CD4-positive, alpha-beta T cell treated with Interleukin-4 for 1 hour (primary cell): ENCODE results near the gene ADGRV1.
"Not testable (repeated sequence)": the region's sequence is repeated elsewhere in the genome, so short reads cannot be mapped to it uniquely, and the experiment has no call there.

ENCODE experiments used
- DNase-seq, 2 donors: peaks; one replicate each; pipeline ENCODE4 v3.0.0-alpha.2; 2020 to 2022

The ADGRV1 gene

GRCh38 chr5:90824436-90824835, 265.8 kb downstream of the ADGRV1 start:
- DNase-seq, result no peak

- DNase-seq, result no peak
These were observed 271.5 kb downstream of the ADGRV1 start for GRCh38 chr5:90830058-90830457.

GRCh38 chr5:90833753-90834152, 275.2 kb downstream of the ADGRV1 start:
- no peak for DNase-seq

GRCh38 chr5:90834711-90835110, 276.1 kb downstream of the ADGRV1 start:
- DNase-seq, result no peak

GRCh38 chr5:90843443-90843842, 284.8 kb downstream of the ADGRV1 start:
- DNase-seq, result no peak

- DNase-seq, result no peak
These were observed 286.3 kb downstream of the ADGRV1 start for GRCh38 chr5:90844931-90845330.

- DNase-seq, result no peak
These were observed 287.3 kb downstream of the ADGRV1 start for GRCh38 chr5:90845723-90846554.

- not testable (repeated sequence) for DNase-seq
These were observed 289.0 kb downstream of the ADGRV1 start for GRCh38 chr5:90847606-90848005.

- DNase-seq, result no peak
These were observed 291.3 kb downstream of the ADGRV1 start for GRCh38 chr5:90849939-90850338.

- DNase-seq, result no peak
These were observed 293.9 kb downstream of the ADGRV1 start for GRCh38 chr5:90852531-90852930.

- DNase-seq, result no peak
These were observed 295.2 kb downstream of the ADGRV1 start for GRCh38 chr5:90853750-90854149.

GRCh38 chr5:90854169-90854568, 295.6 kb downstream of the ADGRV1 start:
- no peak for DNase-seq

- no peak for DNase-seq
These were observed 296.9 kb downstream of the ADGRV1 start for GRCh38 chr5:90855296-90856010.

GRCh38 chr5:90861843-90862586, 303.4 kb downstream of the ADGRV1 start:
- no peak for DNase-seq

- DNase-seq, result no peak
These were observed 306.6 kb downstream of the ADGRV1 start for GRCh38 chr5:90865180-90865579.

- DNase-seq, result peak in 1 of 2 donors; percentile 45
These were observed 307.7 kb downstream of the ADGRV1 start for GRCh38 chr5:90866333-90866732.

GRCh38 chr5:90866915-90867731, 308.5 kb downstream of the ADGRV1 start:
- no peak for DNase-seq

- DNase-seq, result no peak
These were observed 310.2 kb downstream of the ADGRV1 start for GRCh38 chr5:90868799-90869198.

- DNase-seq, result no peak
These were observed 312.9 kb downstream of the ADGRV1 start for GRCh38 chr5:90871391-90871991.

- peak in 1 of 2 donors; percentile 3 for DNase-seq
These were observed 314.5 kb downstream of the ADGRV1 start for GRCh38 chr5:90873033-90873517.

GRCh38 chr5:90874066-90874465, 315.5 kb downstream of the ADGRV1 start:
- DNase-seq, result no peak

- DNase-seq, result no peak
These were observed 316.9 kb downstream of the ADGRV1 start for GRCh38 chr5:90875456-90875855.
